ENCODE measurements around the gene SLC8A1.

SLC8A1 gene

DNA sequence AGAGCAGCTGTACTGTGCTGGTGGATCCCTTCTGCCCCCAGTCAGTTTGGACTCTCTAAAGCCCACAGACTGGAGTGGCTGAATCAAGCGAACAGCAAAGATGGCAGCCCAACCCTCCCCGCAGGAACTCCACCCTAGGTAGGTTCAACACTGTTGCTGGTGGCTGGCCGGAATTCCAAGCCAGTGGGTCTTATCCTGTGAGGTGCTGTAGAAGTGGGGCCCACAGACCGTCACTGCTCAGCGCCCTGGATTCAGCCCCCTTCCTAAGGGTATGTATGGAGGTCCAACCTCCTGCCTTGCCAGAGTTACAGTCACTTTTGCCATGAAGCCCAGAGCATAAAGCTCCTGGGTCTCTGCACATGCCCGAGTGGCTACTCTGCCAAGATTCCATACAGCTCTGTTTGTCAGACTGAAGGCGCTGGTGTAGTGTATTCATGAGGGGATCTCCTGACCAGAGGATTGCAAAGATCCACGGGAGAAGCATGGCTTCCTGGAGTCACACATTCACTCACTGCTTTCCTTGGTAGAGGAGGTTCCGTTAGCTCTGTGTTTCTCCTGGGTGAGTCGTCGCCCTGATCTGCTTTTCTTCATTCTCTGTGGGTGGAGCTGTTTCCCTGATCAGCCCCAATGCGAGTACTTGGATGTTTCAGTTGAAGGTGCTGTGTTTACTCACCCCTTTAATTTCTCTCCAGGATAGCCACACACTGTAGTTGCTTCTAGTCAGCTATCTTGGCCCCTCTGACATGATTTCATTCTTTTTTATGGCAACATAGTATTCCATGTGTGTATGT, 379.3 kb downstream of the SLC8A1 start:
- no peak for DNase-seq

DNA sequence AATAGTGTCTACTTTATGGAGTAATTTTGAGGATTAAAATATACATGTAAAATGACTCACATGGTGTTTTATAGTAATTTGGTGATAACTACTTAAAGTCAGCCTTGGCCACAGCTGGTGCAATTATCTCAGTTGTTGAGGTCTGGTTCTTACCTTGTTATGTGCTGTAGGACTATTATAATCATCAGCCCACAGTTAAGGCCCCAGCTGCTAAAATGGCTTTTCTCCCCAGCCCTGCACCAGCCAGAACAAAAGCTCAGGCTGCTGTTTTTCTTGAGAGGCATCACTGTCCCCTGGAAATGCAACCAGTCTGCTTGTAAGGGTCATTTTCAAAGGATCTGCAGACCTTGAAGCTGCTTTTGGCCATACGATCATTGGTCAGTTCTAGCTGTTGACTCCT, 389.5 kb downstream of the SLC8A1 start:
- DNase-seq: no peak

DNA sequence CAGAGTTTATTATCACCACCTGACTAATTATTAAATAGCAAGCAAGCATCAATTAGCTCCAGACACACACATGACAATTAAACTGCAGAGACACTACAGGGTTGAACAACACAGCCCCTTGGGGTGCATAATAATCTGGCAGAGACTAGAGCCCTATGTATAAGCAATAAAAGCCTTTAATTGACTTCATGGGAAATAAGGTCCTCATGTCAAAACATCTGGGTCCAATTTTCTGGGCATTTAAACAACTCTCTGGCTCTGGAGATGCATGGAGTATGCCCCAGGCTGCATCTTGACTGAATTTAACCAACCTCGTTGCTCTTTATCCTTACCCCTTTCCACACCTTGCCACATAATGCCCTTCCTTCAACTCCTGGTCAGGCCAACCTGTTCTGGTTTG, 402.1 kb downstream of the SLC8A1 start:
- no peak for DNase-seq

DNA sequence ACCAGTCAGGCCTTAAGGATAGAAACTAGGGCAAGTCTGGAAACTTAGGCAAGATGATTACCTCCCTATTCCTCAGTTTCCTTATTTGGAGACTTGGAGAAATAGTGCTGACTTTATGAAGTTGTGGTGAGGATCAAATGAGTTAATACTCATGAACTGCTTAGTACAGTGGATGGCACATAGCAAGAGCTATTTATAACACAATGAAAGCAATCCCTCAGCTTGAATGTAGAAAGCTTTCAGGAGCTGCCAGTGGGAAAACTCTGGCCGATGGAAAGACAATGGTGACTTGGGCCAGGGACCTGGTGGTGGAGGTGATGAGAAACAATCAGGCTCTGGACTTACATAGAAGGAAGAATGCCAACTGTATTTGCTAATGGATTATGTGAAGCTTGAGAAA, 403.4 kb downstream of the SLC8A1 start:
- DNase-seq: no peak

DNA sequence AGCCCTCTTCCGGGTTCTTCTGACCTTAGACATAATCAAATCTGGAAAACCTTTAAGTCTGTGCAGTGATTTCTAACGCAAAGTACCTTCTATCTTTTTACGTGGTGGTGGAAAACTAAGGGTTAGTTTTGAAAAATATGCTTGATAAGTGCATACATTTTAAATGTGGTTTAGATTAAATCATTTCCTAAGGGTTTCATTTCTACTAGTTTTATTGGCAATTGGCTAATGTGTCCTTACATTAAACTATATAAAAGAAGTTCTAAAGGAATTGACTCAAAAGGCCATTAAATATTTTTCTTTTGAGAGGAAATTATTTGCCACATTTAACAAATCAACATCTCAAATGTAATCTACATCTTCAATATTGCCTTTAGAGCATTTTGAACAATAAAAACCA, 404.5 kb downstream of the SLC8A1 start:
- no peak for DNase-seq

All from nucleus accumbens (tissue), 56 donors.